OCI-LY3 (cell line): ENCODE measurements around the gene AMOTL1.
"Not testable (repeated sequence)": the region's sequence is repeated elsewhere in the genome, so short reads cannot be mapped to it uniquely, and the experiment has no call there.

Source experiments
- H2AFZ ChIP-seq: fragments of 200-600, 300-600 bp; shearing (Covaris generic); 2 replicates; pipeline ENCODE4 v1.6.0; 2014; ENCODE audit warnings: antibody characterized with exemption, low read depth, low read length
- H3K27ac ChIP-seq: fragments of 200-600, 300-600 bp; sonication (generic); 2 replicates; pipeline ENCODE4 v1.5.1; 2014; ENCODE audit warnings: mild to moderate bottlenecking, low read length, moderate library complexity, mixed read lengths
- H3K27me3 ChIP-seq: fragments of 200-600, 300-600 bp; sonication (generic); 2 replicates; pipeline ENCODE4 v1.6.1; 2014; ENCODE audit warnings: low read depth, low read length, mixed read lengths
- H3K36me3 ChIP-seq: fragments of 200-600, 300-600 bp; sonication (generic); replicated peaks from 2 replicates; pipeline ENCODE3; 2014; ENCODE audit warnings: low read depth, low read length, mixed read lengths
- H3K4me1 ChIP-seq: fragments of 300-600, 200-600 bp; sonication (generic); 2 replicates; pipeline ENCODE4 v1.6.1; 2014; ENCODE audit warnings: low read length, mixed read lengths
- H3K4me2 ChIP-seq: fragments of 200-600, 300-600 bp; sonication (generic); 2 replicates; pipeline ENCODE4 v1.6.1; 2014; ENCODE audit warnings: low read length, mixed read lengths
- H3K4me3 ChIP-seq: fragments of 300-600, 200-600 bp; sonication (generic); 2 replicates; pipeline ENCODE4 v1.5.1; 2014; ENCODE audit warnings: antibody characterized with exemption, mild to moderate bottlenecking, low read length, moderate library complexity
- H3K79me2 ChIP-seq: fragments of 300-600, 200-600 bp; shearing (Covaris generic); 2 replicates; pipeline ENCODE4 v1.6.1; 2014; ENCODE audit warnings: mild to moderate bottlenecking, low read length, mixed read lengths
- H3K9ac ChIP-seq: fragments of 300-600, 200-600 bp; shearing (Covaris generic); 2 replicates; pipeline ENCODE4 v1.6.0; 2014; ENCODE audit warnings: mild to moderate bottlenecking, low read length, moderate library complexity
- H3K9me3 ChIP-seq: fragments of 200-600, 300-600 bp; shearing (Covaris generic); 2 replicates; pipeline ENCODE4 v1.6.1; 2014; ENCODE audit warnings: low read length, mixed read lengths; ENCODE audit not compliant: insufficient read depth
- H4K20me1 ChIP-seq: fragments of 200-600, 300-600 bp; sonication (generic); 2 replicates; pipeline ENCODE4 v1.6.1; 2016; ENCODE audit warnings: low read length, mixed read lengths; ENCODE audit not compliant: insufficient read depth
- EZH2phosphoT487 ChIP-seq: fragments of 200-600 bp; shearing (Covaris generic); IDR thresholded peaks from 2 replicates; pipeline ENCODE4 v1.6.1; 2018; ENCODE audit warnings: antibody characterized with exemption, mixed run types, low read depth
- TF ChIP-seq, protein P1 (sequence below): fragments of 200-600, 300-600 bp; sonication (generic); IDR thresholded peaks from 2 replicates; pipeline ENCODE4 v1.5.1; 2014; ENCODE audit warnings: antibody characterized with exemption, low read length, low read depth

AMOTL1 gene

DNA sequence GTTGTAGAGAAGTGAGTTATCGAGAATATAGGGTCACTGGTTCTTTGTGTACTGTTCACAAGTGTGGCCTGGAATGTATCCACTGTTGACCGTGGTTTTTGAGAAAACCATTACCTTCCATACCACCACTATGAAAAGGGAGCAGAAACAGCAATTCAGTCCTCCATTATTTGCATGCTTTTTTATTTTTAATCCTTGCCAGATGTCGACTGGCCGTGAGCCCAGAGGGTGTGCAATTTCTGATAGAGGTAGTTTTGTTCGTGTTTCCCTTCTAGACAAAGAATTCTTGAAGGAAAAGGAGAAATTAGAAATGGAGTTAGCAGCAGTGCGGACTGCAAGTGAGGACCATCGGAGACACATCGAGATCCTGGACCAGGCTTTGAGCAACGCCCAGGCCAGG is 81.7 kb downstream of the AMOTL1 start:
- Histone ChIP-seq H3K36me3 (peaks cover 22% of the 10 kb centered on the region), H3K27me3 (no peaks in the 10 kb centered on the region), H3K4me3 (no peak overlapping the region), H3K4me2 (no peak overlapping the region), H3K27ac (no peak overlapping the region), H2AFZ (no peak overlapping the region), H4K20me1 (0 out of 2 replicates have a peak, but pooled peaks cover 3% of the 10 kb centered on the region), H3K79me2 (no peaks in the 10 kb centered on the region), H3K9ac (no peak overlapping the region), H3K9me3 (no peaks in the 10 kb centered on the region), H3K4me1 (no peaks in the 10 kb centered on the region)
- TF ChIP-seq EZH2phosphoT487 = no peak
- TF ChIP-seq, protein P1, sequence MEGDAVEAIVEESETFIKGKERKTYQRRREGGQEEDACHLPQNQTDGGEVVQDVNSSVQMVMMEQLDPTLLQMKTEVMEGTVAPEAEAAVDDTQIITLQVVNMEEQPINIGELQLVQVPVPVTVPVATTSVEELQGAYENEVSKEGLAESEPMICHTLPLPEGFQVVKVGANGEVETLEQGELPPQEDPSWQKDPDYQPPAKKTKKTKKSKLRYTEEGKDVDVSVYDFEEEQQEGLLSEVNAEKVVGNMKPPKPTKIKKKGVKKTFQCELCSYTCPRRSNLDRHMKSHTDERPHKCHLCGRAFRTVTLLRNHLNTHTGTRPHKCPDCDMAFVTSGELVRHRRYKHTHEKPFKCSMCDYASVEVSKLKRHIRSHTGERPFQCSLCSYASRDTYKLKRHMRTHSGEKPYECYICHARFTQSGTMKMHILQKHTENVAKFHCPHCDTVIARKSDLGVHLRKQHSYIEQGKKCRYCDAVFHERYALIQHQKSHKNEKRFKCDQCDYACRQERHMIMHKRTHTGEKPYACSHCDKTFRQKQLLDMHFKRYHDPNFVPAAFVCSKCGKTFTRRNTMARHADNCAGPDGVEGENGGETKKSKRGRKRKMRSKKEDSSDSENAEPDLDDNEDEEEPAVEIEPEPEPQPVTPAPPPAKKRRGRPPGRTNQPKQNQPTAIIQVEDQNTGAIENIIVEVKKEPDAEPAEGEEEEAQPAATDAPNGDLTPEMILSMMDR = no peak

DNA sequence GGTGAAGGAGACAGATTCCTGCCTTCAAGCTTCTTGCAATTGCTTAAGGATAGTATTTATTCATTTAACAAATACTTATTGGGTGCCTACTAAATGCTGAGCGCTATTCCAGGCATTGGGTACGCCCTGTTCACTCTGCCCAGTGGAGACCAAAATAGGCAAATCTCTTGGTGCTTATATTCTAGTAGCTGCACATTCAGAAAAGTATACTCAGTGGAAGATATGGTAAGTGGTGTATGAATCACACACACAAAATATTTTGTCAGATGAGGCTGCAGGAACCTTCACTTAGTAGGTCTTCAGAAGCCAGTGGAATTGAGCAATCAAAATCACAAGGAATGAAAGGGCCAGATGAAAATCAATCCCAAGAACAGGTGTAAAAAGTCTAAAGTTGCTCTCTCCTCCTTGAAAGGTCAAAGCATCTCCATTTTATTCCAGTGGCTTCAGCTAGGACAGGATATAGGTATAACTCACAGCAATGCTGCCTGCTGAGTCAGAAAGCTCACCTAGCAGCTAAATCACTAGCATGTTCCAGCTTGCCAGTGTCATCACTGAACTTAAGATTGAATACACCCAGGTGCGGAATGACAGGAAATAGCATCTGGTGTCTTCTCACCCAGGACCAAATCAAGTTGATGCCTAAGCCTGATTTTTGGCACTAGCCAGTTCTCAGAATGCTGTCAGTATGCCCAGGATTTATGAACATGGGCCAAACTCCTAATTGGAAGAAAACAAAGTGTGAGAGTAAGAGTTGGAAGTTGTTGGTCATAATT is 83.9 kb downstream of the AMOTL1 start:
- Histone ChIP-seq H3K36me3 (peaks cover 24% of the 10 kb centered on the region), H3K9me3 (no peaks in the 10 kb centered on the region), H3K4me2 (no peak overlapping the region), H3K4me3 (no peak overlapping the region), H3K9ac (no peak overlapping the region), H3K4me1 (peaks cover 5% of the 10 kb centered on the region), H3K27ac (no peak overlapping the region), H4K20me1 (0 out of 2 replicates have a peak, but pooled peaks cover 3% of the 10 kb centered on the region), H3K27me3 (no peaks in the 10 kb centered on the region), H2AFZ (no peak overlapping the region), H3K79me2 (no peaks in the 10 kb centered on the region)
- TF ChIP-seq, protein P1 = no peak
- TF ChIP-seq EZH2phosphoT487 = no peak

DNA sequence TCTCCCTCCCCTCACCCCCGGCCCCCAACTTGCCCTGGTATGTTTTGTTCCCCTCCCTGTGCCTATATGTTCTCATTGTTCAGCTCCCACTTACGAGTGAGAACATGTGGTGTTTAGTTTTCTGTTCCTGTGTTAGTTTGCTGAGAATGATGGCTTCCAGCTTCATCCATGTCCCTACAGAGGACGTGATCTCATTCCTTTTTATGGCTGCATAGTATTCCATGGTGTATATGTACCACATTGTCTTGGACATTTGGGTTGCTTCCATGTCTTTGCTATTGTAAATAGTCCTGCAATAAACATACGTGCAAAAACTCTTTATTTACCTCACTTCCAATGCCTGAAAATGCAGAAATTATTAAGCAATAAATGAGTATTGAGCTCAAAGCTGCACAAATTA is 85.1 kb downstream of the AMOTL1 start:
- H3K79me2 ChIP-seq, H3K4me2 ChIP-seq, H3K9ac ChIP-seq, H3K9me3 ChIP-seq, H3K27ac ChIP-seq, H3K4me3 ChIP-seq, H2AFZ ChIP-seq, H4K20me1 ChIP-seq, H3K27me3 ChIP-seq: not testable (repeated sequence)
- Histone ChIP-seq H3K4me1 (peaks cover 18% of the 10 kb centered on the region), H3K36me3 (peaks cover 33% of the 10 kb centered on the region)

DNA sequence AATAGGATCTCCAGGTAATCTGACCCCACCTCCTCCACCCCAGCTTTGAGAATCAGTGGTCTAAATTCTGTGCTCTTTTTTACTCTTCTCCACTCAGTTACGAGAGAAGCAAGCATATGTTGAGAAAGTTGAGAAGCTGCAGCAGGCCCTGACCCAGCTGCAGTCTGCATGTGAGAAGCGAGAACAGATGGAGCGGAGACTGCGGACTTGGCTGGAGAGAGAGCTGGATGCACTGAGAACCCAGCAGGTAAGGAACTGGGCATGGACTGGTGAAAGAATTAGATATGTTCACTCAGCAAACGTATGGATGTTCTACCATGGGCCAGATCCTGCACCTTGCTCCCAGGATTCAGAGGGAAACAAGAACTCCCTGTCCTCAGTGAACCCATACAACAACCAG is 85.7 kb downstream of the AMOTL1 start:
- Histone ChIP-seq H3K36me3 (peaks cover 34% of the 10 kb centered on the region), H3K9ac (no peak overlapping the region)
- TF ChIP-seq, protein P1 = no peak
- no peak for TF ChIP-seq EZH2phosphoT487

More for the DNA sequence above, 85.7 kb downstream of the AMOTL1 start:
- Histone ChIP-seq H3K4me3 (no peak overlapping the region), H3K27ac (no peak overlapping the region), H3K27me3 (no peaks in the 10 kb centered on the region), H2AFZ (no peak overlapping the region), H3K9me3 (no peaks in the 10 kb centered on the region), H3K4me2 (no peak overlapping the region), H4K20me1 (peaks cover 4% of the 10 kb centered on the region), H3K79me2 (no peaks in the 10 kb centered on the region), H3K4me1 (peaks cover 23% of the 10 kb centered on the region)
